ENCODE measurements around the gene PIAS4.

Gene PIAS4

DNA sequence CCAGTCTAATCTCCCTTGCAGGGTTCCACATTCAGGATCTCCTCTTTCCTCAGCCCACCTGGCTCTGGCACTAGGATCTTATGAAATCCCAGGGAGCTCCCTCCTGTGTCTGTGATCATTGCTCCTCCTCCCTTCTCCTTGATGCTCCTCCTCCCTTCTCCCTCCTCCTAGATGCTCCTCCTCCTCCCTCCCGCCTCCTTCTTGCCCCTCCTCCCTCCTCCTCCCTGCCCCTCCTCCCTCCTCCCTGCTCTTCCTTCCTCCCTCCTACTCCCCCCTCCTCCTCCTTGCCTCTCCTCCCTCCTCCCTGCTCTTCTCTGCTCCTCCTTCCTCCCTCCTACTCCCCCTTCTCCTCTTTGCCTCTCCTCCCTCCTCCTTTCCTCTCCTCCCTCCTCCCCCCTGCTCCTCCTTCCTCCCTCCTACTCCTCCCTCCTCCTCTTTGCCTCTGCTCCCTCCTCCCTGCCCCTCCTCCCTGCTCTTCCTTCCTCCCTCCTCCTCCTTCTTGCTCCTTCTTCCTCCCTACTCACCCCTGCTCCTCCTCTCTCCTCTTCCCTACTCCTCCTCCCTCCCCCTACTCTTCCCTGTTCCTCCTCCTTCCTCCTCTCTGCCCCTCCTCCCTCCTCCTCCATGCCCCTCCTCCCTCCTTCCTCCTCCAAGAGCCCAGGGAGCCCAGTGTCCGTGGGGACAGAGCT lies 74.0 kb downstream of the PIAS4 start:
- H3K4me1 Mint-ChIP-seq = peaks cover 14 to 44% of the 10 kb centered on the region in 2 donors

DNA sequence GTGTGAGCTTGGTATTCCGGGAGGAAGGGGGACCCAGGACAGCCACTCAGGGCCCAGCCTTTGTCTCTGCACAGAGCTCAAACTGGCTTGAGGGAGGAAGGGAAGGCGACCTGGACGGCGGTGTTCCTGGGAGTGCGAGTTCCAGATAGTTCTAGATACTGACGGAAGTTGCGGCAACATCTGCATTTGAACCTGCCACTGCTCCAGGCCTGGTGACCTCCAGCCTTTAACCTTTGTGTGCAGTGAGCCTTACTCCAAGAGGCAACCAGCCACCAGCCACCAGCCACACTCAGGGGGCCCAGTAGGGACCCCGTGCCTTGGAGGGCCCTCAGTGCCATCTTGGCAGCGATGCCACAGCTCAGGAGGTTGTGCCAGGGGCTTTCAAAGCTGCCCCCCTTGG lies 74.6 kb downstream of the PIAS4 start:
- no peak for ATAC-seq (replicated peaks)
- H3K4me1 Mint-ChIP-seq = peaks cover 11 to 38% of the 10 kb centered on the region in 2 donors
- no peaks in the 10 kb centered on the region for H3K27me3 Mint-ChIP-seq
- H3K9me3 Mint-ChIP-seq = no peaks in the 10 kb centered on the region
- no peak overlapping the region for H3K4me3 Mint-ChIP-seq
- no peak for DNase-seq
- no peaks in the 10 kb centered on the region for H3K36me3 Mint-ChIP-seq
- H3K27ac Mint-ChIP-seq = no peak overlapping the region

More for the DNA sequence above, 74.0 kb downstream of the PIAS4 start:
- Mint-ChIP-seq H3K27me3 (no peaks in the 10 kb centered on the region), H3K4me3 (no peak overlapping the region), H3K9me3 (no peaks in the 10 kb centered on the region), H3K27ac (no peak overlapping the region), H3K36me3 (no peaks in the 10 kb centered on the region)
- ATAC-seq (replicated peaks) = no peak
- no peak for DNase-seq

- ATAC-seq (replicated peaks) (peak; percentile 72 to 75), DNase-seq (peak; percentile 45)
- no peaks in the 10 kb centered on the region for H3K9me3 Mint-ChIP-seq
- H3K27ac Mint-ChIP-seq = peak overlapping the region; percentile 93
- H3K4me3 Mint-ChIP-seq = peak overlapping the region; percentile 75 to 80
- H3K36me3 Mint-ChIP-seq = peaks cover 4 to 8% of the 10 kb centered on the region in 2 donors
- H3K27me3 Mint-ChIP-seq = no peaks in the 10 kb centered on the region
- peaks cover 5 to 36% of the 10 kb centered on the region in 2 donors for H3K4me1 Mint-ChIP-seq
Observed at GRCh38 chr19:4083677-4084546, 76.4 kb downstream of the PIAS4 start.

- Mint-ChIP-seq H3K9me3 (no peaks in the 10 kb centered on the region), H3K36me3 (peaks cover 5 to 11% of the 10 kb centered on the region in 2 donors), H3K4me1 (peaks cover 7 to 42% of the 10 kb centered on the region in 2 donors), H3K27ac (peak overlapping the region; percentile 93), H3K27me3 (no peaks in the 10 kb centered on the region), H3K4me3 (peak overlapping the region; percentile 75 to 80)
- DNase-seq (no peak), ATAC-seq (replicated peaks) (no peak)
Observed at GRCh38 chr19:4084547-4084877, 77.0 kb downstream of the PIAS4 start.

- Mint-ChIP-seq H3K9me3 (no peaks in the 10 kb centered on the region), H3K4me3 (no peak overlapping the region), H3K27ac (peak overlapping the region; percentile 51), H3K4me1 (peaks cover 15 to 53% of the 10 kb centered on the region in 2 donors), H3K36me3 (peaks cover 15 to 28% of the 10 kb centered on the region in 2 donors), H3K27me3 (no peaks in the 10 kb centered on the region)
- DNase-seq (no peak), ATAC-seq (replicated peaks) (no peak)
Observed at GRCh38 chr19:4086411-4086867, 78.9 kb downstream of the PIAS4 start.

GRCh38 chr19:4087787-4088679 lies 80.5 kb downstream of the PIAS4 start:
- Mint-ChIP-seq H3K9me3 (no peaks in the 10 kb centered on the region), H3K4me3 (peak overlapping the region; percentile 43 to 48), H3K27ac (peak overlapping the region; percentile 86), H3K36me3 (peaks cover 17 to 30% of the 10 kb centered on the region in 2 donors), H3K4me1 (peaks cover 15 to 51% of the 10 kb centered on the region in 2 donors), H3K27me3 (no peaks in the 10 kb centered on the region)
- ATAC-seq (replicated peaks) (no peak), DNase-seq (no peak)

- Mint-ChIP-seq H3K27ac (peak overlapping the region; percentile 96), H3K36me3 (peaks cover 25 to 38% of the 10 kb centered on the region in 2 donors), H3K27me3 (no peaks in the 10 kb centered on the region), H3K4me1 (peaks cover 13 to 50% of the 10 kb centered on the region in 2 donors), H3K9me3 (no peaks in the 10 kb centered on the region), H3K4me3 (peak overlapping the region; percentile 77 to 85)
- ATAC-seq (replicated peaks) (peak; percentile 53 to 55), DNase-seq (no peak)
Observed at GRCh38 chr19:4088975-4089374, 81.4 kb downstream of the PIAS4 start.

All from stimulated activated naive B cell treated with anti-CD40 and anti-IgM and Interleukin-4, amounts not matched to agents 10 μg/mL and 1 μg/mL and 100 μg/mL, for 72 hours (primary cell).